Measurements from ENCODE around the gene NACC2. TPM values are rescaled to one million over a fixed set of nuclear protein-coding genes. Genes with fewer than 3 reads are reported as not detected.

NACC2 gene
- total and polyA plus RNA-seq, 8 donors = 3.6 to 29.5 (median 5.5) TPM

DNA sequence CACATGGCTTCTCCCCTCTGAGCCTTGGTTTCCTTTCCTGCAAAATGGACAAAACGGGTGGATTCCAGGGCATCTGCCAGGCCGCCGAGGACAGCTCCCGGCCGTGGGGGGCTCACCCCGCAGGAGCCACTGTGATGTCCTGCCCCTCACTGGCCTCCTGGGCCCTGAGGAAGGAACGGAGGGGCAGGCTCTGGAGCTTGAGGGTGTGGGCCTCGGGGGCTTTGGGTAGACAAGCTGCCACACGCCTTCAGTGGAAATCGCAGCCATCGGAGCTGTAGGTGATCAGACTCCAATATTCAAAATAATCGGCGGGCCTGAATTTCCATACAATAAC is 101.7 kb downstream of the NACC2 start:
- no peak for TF ChIP-seq CTCF (IDR thresholded peaks at IDR 0.05)
- peak overlapping the region; percentile 90 for H3K27ac ChIP-seq
- no peak for DNase-seq
- H3K9me3 ChIP-seq = no peaks in the 10 kb centered on the region
- peaks cover 0 to 18% of the 10 kb centered on the region in 2 donors for H3K27me3 ChIP-seq
- intact Hi-C loops (cut with DNase I) = no loop called here
- no peak overlapping the region for H3K4me3 ChIP-seq
- peaks cover 28 to 61% of the 10 kb centered on the region in 2 donors for H3K4me1 ChIP-seq
- ATAC-seq = no peak
- H3K36me3 ChIP-seq = no peaks in the 10 kb centered on the region

DNA sequence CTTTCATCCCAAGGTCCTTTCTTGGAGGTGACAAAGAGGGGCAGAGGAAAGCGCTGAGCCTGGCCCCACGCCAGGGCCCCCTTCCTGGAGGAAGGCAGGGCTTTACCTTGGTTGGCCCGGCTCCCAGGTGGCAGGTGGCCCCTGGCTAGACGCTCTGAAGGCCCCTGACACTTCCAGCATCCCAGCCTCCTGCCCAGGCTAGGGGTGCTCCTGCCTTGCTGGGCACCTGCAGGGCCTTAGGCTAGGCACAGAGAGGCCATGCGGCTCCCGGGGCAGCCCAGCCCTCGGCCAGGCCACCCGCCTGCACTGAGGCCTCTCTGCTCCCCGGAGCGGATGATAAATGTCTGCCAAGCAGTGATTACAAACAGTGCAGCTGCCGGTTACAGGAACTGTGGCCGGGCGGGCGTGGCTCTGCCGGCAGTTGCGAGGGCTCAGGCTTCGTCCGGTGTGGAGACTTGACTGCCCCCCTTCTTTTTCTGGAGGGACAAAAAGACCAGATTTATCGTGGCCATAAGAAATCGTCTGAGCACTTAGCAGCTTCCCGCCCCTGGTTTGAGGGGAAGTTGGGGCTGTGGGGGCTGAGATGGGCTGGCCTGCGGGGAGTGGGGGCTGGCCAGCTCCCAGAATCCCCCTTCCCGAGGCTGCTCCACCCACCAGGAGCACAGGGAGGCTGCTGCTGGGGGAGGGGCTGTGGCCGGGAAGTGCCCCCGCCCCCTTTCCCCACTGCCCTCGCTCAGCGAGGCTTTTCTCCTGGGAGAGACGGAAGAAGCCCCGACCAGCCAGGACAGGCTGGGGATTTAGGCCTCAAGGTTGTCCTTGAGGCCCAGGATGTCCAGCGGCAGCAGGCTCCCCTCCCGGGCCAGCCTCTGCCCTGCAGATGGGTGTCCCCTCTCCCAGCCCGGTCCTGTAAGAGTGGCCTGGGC is 102.3 kb downstream of the NACC2 start:
- no peak for TF ChIP-seq CTCF (IDR thresholded peaks at IDR 0.05)
- intact Hi-C loops (cut with DNase I) = no loop called here
- Histone ChIP-seq H3K4me1 (peaks cover 28 to 61% of the 10 kb centered on the region in 2 donors), H3K36me3 (no peaks in the 10 kb centered on the region), H3K4me3 (peak overlapping the region; percentile 11 to 31), H3K27me3 (peaks cover 0 to 22% of the 10 kb centered on the region in 2 donors), H3K27ac (peak overlapping the region; percentile 90), H3K9me3 (no peaks in the 10 kb centered on the region)
- DNase-seq (peak; percentile 74 to 93 (median 86)), ATAC-seq (peak; percentile 83)

DNA sequence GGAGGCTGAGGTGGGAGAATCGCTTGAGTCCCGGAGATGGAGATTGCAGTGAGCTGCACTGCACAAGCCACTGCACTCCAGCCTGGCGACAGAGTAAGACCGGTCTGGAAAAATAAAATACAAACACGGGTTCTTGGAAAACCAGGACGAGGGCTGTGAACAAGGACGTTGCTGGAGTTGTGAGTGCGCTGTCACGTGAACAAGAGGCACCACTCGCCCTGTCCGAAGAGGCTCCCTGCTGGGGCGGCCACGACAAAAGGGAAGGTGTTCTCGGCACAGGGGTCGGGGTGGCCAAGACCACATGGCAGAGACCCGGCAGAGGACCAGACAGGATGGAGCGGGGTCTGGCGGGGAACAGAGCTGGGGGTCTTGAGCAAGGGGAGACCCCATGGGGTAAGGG is 103.3 kb downstream of the NACC2 start:
- Histone ChIP-seq H3K4me3 (peak overlapping the region in 1 of 2 donors; percentile 31), H3K9me3 (no peaks in the 10 kb centered on the region), H3K36me3 (no peaks in the 10 kb centered on the region), H3K4me1 (peaks cover 28 to 59% of the 10 kb centered on the region in 2 donors), H3K27ac (peak overlapping the region; percentile 90), H3K27me3 (peaks cover 0 to 25% of the 10 kb centered on the region in 2 donors)
- ATAC-seq = no peak
- TF ChIP-seq CTCF (IDR thresholded peaks at IDR 0.05) = no peak
- no peak for DNase-seq
- intact Hi-C loops (cut with DNase I) = no loop called here

DNA sequence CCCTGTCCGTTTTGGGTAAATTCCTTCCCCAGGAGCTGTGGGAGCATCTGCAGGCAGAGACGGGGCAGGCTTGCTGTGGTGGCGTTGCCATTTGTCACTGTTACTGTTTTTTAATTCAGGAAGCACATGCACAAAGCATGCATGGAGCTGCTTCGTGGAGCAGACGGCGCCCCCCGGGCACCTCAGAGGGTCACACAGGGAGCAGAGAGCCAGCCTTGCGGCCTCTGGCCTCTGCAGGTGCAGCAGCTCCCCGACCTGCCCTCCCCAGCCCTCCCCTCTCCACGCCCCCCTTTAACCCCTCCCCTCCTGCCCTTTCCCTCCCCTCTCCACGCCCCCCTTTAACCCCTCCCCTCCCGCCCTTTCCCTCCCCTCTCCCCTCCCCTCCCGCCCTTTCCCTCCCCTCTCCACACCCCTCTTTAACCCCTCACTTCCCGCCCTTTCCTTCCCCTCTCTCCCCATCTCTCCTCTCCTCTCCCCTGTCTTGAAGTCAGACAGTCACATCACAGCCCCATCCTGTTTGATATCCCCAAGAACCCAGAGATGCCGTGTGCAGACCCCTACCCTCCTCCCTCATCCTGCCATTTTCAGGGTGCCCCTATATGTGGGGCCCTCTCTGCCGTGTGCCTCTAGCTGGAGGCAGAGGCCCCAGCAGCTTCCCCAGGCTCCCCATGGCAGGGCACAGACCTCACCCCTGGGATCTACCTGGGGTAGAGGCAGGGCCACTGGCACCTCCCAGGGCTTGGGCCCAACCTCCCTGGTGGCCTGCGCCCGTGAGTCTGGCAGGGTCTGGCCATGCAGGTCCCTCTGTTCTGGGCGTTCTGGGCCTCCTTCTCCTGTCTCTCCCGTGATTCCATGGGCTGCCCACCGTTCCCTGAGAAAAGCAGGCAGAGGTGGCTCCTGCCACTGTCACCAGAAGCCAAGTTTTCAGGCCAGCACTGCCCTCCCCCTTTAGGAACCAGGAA is 104.3 kb downstream of the NACC2 start:
- no peak overlapping the region for H3K4me3 ChIP-seq
- peaks cover 28 to 56% of the 10 kb centered on the region in 2 donors for H3K4me1 ChIP-seq
- ATAC-seq (peak; percentile 33), DNase-seq (peak in 1 of 4 donors; percentile 71)
- no peak for TF ChIP-seq CTCF (IDR thresholded peaks at IDR 0.05)
- peaks cover 0 to 35% of the 10 kb centered on the region in 2 donors for H3K27me3 ChIP-seq
- intact Hi-C loops (cut with DNase I) = no loop called here
- peak overlapping the region; percentile 21 to 90 for H3K27ac ChIP-seq
- no peaks in the 10 kb centered on the region for H3K9me3 ChIP-seq
- no peaks in the 10 kb centered on the region for H3K36me3 ChIP-seq

All from left lung (tissue), 10 donors.